OCI-M1 (cell line): ENCODE measurements around the gene DHX34.
"Not testable (repeated sequence)": the region's sequence is repeated elsewhere in the genome, so short reads cannot be mapped to it uniquely, and the experiment has no call there.

Experiments
- DNase-seq: peaks from one replicate; lab custom pipeline; 2025; lab: John Stamatoyannopoulos, UW

DHX34 gene

DNA sequence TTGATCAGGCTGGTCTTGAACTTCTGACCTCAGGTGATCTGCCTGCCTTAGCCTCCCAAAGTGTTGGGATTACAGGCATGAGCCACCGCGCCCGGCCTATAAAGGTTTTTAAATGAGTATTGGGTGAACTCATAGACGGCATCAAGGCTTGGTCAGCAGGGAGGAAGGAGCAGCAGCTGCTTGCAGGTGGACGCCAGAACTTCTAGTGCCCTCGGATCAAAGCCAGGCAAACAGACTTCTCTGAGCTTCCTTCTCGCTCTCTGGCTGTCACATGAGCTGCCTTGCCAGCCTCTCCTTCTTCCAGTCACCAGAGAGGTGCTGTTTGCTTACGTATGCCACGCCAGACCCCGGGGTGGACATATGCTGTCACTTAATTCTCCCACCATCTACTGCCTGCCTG is 16.3 kb downstream of the DHX34 start:
- not testable (repeated sequence) for DNase-seq

DNA sequence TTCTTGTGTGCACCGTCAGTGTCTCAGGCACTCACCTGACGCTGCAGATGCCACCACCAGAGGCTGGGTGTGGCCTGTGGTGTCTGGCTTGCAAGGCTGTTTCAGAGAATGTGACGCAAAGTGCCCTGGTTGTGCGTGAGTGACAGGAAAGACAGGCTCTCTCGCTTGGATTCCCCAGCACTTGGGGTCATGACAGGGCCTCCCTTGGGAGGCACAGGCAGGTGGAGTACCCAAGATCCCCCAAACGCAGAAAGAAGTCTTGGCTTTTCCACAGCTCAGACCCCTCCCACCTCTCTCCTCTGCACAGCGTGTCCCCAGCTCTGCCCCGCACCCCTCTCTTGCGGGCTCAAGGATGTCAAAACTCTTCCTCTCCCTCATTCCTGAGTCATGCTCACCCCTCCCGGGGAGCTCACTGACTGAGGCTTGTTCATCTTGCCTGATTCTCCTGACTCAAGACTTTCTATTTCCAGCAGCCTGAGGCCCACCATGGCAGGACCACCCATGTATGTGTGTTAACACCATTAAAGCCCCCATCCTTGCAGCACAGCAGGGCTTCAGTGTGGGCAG is 21.0 kb downstream of the DHX34 start:
- no peak for DNase-seq

GRCh38 chr19:47371261-47371660 is 22.1 kb downstream of the DHX34 start:
- DNase-seq, result no peak

DNA sequence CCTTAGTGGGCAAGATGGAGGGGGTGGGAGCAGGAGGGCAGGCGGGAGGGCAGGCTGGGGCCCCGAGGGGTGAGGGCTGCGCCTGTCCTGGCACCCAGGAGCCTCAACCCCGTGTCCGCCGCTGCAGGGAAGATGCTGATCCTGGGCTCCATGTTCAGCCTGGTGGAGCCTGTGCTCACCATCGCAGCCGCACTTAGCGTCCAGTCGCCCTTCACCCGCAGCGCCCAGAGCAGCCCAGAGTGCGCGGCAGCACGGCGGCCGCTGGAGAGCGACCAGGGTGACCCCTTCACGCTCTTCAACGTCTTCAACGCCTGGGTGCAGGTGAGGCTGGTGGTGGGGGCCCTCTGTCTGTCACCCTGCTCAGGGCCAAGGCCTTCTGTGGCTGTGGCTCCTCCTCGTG is 23.5 kb downstream of the DHX34 start:
- DNase-seq, result no peak

DNA sequence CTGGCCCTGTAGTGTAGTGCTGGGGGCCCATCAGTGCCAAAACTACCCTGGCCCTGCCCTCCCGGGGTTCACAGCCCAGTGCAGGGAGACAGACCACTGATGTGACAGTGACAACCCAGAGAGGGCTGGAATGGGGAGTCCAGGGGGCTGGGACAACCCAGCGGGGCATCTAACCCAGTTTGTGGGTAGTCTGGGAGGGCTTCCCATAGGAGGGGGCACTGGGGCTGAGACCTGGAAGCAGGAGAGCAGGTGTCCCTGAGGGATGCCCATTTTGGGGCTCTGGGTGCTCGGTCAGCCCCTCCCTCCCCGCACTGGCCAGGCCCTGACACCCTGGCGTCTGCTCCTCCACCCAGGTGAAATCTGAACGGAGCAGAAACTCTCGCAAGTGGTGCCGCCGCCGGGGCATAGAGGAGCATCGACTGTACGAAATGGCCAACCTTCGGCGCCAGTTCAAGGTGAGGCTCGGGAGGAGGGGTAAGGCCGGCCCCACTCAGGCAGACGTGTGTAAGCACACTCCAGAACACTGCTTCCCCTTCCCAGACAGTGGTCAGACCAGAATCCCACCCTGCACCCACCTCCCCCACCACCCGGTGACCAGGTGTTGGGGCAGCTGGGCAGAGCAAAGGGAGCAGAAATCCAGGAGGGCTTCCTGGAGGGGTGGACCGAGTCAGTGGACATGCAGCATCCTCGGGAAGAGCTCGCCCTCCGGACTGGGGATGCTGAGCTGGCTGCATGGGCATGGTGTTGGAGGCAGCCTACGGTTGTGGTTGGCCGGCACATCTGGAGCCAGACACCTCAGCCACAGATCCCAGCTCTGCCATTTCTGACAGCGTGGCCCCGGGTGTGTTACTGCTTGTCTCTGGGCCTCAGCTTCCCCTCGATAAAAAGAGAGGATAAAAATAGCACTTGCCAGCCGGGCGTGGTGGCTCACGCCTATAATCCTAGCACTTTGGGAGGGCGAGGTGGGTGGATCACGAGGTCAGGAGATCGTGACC is 24.4 kb downstream of the DHX34 start:
- no peak for DNase-seq

GRCh38 chr19:47374876-47375693 is 26.0 kb downstream of the DHX34 start:
- no peak for DNase-seq

GRCh38 chr19:47375694-47376588 is 26.8 kb downstream of the DHX34 start:
- DNase-seq, result no peak

DNA sequence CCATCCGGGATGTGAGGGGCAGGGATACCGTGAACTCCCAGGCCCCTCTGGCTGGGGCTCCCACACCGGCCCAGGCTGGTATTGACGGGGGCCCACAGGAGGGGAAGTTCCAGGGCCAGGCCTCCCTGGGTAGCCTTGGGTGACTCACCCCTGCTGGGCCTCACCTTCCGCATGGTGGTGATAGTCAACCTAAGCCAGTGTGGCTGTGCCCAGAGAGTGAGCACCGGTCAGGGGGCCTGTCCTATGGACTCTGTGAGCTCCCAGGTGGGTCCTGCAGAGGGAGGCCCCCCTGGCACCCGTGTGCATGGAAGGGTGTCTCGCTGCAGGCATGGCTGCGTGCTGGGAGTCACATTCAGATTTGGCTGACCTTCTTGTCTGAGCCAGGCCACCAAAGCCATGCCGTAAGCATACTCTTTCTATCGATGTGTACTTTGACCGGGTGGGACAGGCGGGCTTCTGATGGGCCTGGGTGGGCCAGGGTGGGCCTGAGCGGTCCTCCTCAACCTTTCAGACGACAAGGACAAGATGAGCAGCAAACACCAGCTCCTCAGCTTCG is 27.6 kb downstream of the DHX34 start:
- DNase-seq, result no peak

GRCh38 chr19:47377208-47377701 is 28.1 kb downstream of the DHX34 start:
- DNase-seq, result no peak

DNA sequence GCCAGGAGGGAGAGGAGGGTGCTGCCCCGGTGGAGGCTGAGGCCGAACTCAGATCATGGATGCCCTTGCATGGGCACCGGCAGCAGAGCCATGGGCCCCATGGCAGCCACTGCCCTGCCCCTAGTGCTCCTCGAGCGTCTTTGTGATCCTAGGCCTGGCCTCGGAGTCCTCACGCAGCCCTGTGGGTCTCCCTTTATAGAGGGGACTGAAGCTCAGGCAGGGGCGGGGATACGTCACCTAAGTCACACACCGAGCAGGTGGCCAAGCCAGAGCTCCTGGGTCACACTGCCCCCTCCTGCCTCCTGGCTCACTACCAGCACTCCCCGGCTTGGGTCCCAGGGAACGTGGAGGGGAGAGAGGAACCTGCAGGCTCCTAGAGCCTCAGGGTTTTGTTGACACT is 28.7 kb downstream of the DHX34 start:
- no peak for DNase-seq

DNA sequence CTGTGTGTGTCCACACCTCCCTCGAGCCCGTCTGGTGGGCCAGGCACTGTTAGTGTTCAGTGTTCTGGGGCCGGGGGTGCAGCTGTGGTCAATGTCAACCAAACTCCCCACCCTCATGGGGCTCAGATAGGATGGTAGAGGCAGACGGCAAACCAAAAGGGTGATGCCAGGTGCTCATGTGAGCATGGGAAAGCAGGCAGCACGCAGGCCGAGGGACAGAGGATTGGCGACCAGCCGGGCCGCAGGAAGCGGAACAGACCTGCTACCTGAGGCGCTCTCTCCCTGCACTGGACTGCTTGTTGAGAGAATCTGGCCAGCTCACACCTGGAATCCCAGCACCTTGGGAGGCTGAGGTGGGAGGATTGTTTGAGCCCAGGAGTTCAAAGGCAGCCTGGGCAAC is 29.1 kb downstream of the DHX34 start:
- no peak for DNase-seq

DNA sequence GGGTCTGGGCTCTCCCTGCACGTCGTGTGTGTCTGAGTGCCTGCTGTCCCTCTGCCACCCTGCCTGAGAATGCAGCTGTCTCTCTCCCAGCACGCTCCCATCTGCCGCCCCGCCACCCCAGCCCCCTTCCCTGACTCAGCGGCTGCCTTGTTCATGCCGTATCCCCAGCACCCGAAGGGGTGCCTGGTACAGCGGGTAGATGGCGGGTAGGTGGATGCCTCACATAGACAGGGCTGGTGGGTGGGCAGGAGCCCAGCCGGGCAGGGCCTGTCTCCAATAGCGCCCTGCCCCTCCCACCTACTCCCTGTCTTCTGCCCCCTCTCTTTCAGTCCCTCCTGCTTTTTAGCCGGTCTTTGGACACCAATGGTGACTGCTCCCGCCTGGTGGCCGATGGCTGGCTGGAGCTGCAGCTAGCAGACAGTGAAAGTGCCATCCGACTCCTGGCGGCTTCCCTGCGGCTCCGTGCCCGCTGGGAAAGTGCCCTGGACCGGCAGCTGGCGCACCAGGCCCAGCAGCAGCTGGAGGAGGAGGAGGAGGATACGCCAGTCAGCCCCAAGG is 30.3 kb downstream of the DHX34 start:
- DNase-seq, result no peak

DNA sequence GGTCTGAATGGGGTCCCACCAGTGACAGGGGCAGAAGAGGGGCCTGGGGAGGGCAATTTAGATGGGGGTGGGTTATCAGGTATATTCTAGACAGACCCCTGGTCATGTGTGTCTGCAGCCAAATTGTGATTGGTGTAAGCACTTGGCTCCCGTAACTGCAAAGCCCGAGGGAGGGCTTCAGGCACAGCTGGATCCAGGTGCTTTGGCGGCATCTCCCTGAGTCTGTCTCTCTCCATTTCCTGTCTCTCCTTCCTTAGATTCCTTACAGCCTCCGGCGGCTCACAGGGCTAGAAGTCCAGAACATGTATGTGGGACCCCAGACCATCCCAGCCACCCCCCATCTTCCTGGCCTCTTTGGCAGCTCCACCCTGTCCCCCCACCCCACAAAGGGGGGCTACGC is 31.4 kb downstream of the DHX34 start:
- DNase-seq, result no peak

DNA sequence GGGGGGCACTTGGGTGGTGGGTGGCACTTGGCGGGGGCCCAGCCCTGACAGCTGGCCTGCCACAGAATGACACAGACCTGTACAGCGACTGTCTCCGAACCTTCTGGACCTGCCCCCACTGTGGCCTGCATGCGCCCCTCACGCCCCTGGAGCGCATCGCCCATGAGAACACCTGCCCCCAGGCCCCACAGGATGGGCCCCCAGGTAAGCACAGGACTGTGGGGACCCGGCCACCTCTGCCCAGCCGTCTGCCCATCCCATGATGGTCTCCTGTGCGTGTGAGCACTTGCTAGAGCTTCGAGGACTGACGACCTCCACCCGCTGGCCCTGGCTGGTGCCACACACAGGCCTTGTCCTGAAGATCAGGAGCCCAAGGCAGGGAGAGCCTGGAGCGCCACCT is 32.0 kb downstream of the DHX34 start:
- no peak for DNase-seq

GRCh38 chr19:47381653-47382279 is 32.7 kb downstream of the DHX34 start:
- no peak for DNase-seq

- DNase-seq, result not testable (repeated sequence)
Measured at GRCh38 chr19:47383890-47384289, 34.8 kb downstream of the DHX34 start.

GRCh38 chr19:47384533-47384932 is 35.4 kb downstream of the DHX34 start:
- not testable (repeated sequence) for DNase-seq

- DNase-seq, result not testable (repeated sequence)
Measured at GRCh38 chr19:47386582-47386981, 37.5 kb downstream of the DHX34 start.

GRCh38 chr19:47387623-47388022 is 38.5 kb downstream of the DHX34 start:
- not testable (repeated sequence) for DNase-seq

DNA sequence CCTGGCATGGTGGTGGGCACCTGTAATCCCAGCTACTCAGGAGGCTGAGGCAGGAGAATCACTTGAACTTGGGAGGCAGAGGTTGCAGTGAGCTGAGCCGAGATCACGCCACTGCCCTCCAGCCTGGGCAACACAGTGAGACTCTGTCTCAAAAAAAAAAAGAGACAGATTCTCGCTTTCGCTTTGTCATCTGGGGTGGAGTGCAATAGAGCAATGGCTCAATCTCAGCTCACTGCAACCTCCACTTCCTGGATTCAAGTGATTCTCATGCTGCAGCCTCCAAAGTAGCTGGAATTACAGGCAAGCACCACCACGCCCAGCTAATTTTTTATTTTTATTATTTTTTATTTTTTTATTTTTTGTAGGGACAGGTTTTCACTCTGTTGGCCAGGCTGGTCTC is 39.6 kb downstream of the DHX34 start:
- not testable (repeated sequence) for DNase-seq
